ENCODE results near the gene ABAT. TPM values are rescaled to one million over a fixed set of nuclear protein-coding genes. Genes with fewer than 3 reads are reported as not detected.

The ABAT gene
- total and polyA plus RNA-seq, 2 donors (not counting 1 experiment from before 2014, with no cell fraction given), result 6.2 to 14.3 TPM

DNA sequence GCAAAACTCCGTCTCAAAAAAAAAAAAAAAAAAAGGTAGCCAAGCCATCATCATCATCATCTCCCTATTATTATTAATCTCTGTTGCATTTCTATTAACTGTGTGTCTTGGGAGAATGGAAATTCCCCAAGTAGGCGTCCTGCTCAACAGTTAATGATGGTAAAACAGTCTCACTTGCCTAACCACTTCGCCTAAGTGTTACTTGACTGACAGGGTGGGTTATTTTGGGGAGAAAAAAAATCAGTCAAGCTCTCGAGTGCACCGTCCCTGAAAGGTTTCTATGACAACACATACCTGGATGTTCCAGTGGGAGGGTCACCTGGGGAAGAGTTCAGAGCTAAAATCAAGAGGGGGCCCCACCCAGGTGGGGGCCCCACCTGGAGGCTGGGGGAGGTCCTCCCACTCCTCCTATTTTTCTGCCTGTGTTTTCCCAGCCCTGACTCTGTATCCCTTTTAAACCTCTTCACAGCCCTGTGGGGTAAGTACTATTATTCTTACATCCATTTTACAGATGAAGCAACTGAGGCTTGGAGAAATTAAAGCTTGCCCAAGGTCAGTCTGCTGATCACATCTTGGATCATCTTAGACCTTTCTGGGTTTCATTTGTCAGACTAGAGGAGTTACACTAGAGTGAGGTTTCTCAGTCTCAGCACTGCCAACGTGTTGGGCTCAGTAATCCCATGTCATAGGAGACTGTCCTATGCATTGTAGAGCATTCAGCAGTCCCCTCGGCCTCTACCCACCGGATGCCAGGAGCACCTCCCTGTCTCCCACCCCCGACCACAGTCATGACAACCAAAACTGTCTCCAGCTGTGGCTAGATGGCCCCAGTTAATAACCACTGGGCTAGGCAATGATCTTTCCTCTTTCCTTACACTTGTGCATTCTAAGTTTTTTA lies 11.0 kb upstream of the ABAT start:
- Mint-ChIP-seq H3K4me3 (no peak overlapping the region), H3K27ac (no peak overlapping the region), H3K4me1 (no peaks in the 10 kb centered on the region), H3K9me3 (ENCODE audit: insufficient read depth) (no peaks in the 10 kb centered on the region), H3K27me3 (no peaks in the 10 kb centered on the region)
- Histone ChIP-seq H4K20me1 (ENCODE audit: control insufficient read depth, insufficient read depth, low read length, poor library complexity, severe bottlenecking) (no peaks in the 10 kb centered on the region), H3K27me3 (replicated peaks in 1 of 4; ENCODE audit: control extremely low read depth in 1 of 4, control insufficient read depth in 3 of 4, insufficient read depth in 4 of 4, low read length in 3 of 4) (no peaks in the 10 kb centered on the region), H2AFZ (ENCODE audit: insufficient read depth, low read depth, low read length, poor library complexity, severe bottlenecking) (no peak overlapping the region), H3K79me2 (ENCODE audit: control insufficient read depth, insufficient read depth, low read length) (no peaks in the 10 kb centered on the region), H3K9me3 (ENCODE audit: control extremely low read depth in 1 of 3, control insufficient read depth in 2 of 3, insufficient read depth in 1 of 3, low read length in 2 of 3) (no peaks in the 10 kb centered on the region), H3K9ac (ENCODE audit: low read length) (no peak overlapping the region), H3K4me1 (ENCODE audit: control insufficient read depth in 2 of 2, insufficient read depth in 2 of 2, low read length in 2 of 2) (no peaks in the 10 kb centered on the region), H3K4me3 (ENCODE audit: control extremely low read depth in 1 of 5, extremely low read depth in 1 of 5, insufficient read depth in 1 of 5, low read depth in 2 of 5, low read length in 4 of 5) (no peak overlapping the region), H3K4me2 (replicated peaks; ENCODE audit: low read depth, low read length, poor library complexity, severe bottlenecking) (no peak overlapping the region), H3K36me3 (replicated peaks in 1 of 2; ENCODE audit: control extremely low read depth in 1 of 2, control insufficient read depth in 1 of 2, extremely low read depth in 1 of 2, insufficient read depth in 2 of 2, low read length in 1 of 2) (peaks cover 0 to 16% of the 10 kb centered on the region in 2 experiments), H3K27ac (ENCODE audit: low read length in 2 of 2) (no peak overlapping the region)
- DNase-seq, result no peak
- 88% methylated on average over 5 of the region's 9 CpGs for WGBS (ENCODE audit: insufficient coverage)
- ChIA-PET CTCF (interaction anchor here (0.6 to 5.1 kb wide), 6 partner anchors 9 to 217 kb away, joined by 3 to 40 read pairs (median 3); no protein-coding TSS in a partner anchor), POLR2A (no interaction called here)
- no peak for ATAC-seq (ENCODE audit: low read depth)
- intact Hi-C loops (cut with micrococcal nuclease), result no loop called here
- TF ChIP-seq, protein P1, sequence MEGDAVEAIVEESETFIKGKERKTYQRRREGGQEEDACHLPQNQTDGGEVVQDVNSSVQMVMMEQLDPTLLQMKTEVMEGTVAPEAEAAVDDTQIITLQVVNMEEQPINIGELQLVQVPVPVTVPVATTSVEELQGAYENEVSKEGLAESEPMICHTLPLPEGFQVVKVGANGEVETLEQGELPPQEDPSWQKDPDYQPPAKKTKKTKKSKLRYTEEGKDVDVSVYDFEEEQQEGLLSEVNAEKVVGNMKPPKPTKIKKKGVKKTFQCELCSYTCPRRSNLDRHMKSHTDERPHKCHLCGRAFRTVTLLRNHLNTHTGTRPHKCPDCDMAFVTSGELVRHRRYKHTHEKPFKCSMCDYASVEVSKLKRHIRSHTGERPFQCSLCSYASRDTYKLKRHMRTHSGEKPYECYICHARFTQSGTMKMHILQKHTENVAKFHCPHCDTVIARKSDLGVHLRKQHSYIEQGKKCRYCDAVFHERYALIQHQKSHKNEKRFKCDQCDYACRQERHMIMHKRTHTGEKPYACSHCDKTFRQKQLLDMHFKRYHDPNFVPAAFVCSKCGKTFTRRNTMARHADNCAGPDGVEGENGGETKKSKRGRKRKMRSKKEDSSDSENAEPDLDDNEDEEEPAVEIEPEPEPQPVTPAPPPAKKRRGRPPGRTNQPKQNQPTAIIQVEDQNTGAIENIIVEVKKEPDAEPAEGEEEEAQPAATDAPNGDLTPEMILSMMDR (IDR thresholded peaks at IDR 0.05), result no peak
- no peak for TF ChIP-seq EZH2 (IDR thresholded peaks at IDR 0.05; ENCODE audit: borderline replicate concordance, insufficient read depth, low read depth, low read length, poor library complexity, severe bottlenecking)

DNA sequence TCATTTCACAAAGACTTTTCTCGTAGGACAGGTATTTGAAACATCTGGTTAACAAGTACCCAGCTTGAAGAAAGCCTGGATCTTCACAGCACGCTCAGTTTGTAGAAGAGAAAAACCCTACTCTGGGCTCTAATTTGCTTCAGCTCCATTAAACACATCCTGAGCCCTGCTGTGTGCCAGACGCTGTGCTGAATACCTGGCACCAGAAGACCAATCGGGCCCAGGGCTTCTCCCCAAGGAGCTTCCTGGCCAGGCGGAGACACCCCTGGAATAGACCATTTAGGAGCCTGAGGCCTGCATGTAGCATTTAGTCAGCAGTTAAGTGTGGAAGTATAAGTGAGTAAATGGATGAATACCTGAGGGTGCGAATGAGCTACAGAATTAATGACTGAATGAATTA lies 8.9 kb upstream of the ABAT start:
- Mint-ChIP-seq H3K4me1 (no peaks in the 10 kb centered on the region), H3K27me3 (no peaks in the 10 kb centered on the region), H3K9me3 (ENCODE audit: insufficient read depth) (no peaks in the 10 kb centered on the region), H3K4me3 (no peak overlapping the region), H3K27ac (no peak overlapping the region)
- Histone ChIP-seq H3K4me2 (replicated peaks; ENCODE audit: low read depth, low read length, poor library complexity, severe bottlenecking) (no peak overlapping the region), H3K36me3 (replicated peaks in 1 of 2; ENCODE audit: control extremely low read depth in 1 of 2, control insufficient read depth in 1 of 2, extremely low read depth in 1 of 2, insufficient read depth in 2 of 2, low read length in 1 of 2) (peaks cover 0 to 16% of the 10 kb centered on the region in 2 experiments), H3K9me3 (ENCODE audit: control extremely low read depth in 1 of 3, control insufficient read depth in 2 of 3, insufficient read depth in 1 of 3, low read length in 2 of 3) (no peaks in the 10 kb centered on the region), H3K4me1 (ENCODE audit: control insufficient read depth in 2 of 2, insufficient read depth in 2 of 2, low read length in 2 of 2) (no peaks in the 10 kb centered on the region), H3K27ac (ENCODE audit: low read length in 2 of 2) (no peak overlapping the region), H4K20me1 (ENCODE audit: control insufficient read depth, insufficient read depth, low read length, poor library complexity, severe bottlenecking) (no peaks in the 10 kb centered on the region), H3K4me3 (ENCODE audit: control extremely low read depth in 1 of 5, extremely low read depth in 1 of 5, insufficient read depth in 1 of 5, low read depth in 2 of 5, low read length in 4 of 5) (no peak overlapping the region), H3K27me3 (replicated peaks in 1 of 4; ENCODE audit: control extremely low read depth in 1 of 4, control insufficient read depth in 3 of 4, insufficient read depth in 4 of 4, low read length in 3 of 4) (no peaks in the 10 kb centered on the region), H3K9ac (ENCODE audit: low read length) (no peak overlapping the region), H2AFZ (ENCODE audit: insufficient read depth, low read depth, low read length, poor library complexity, severe bottlenecking) (no peak overlapping the region), H3K79me2 (ENCODE audit: control insufficient read depth, insufficient read depth, low read length) (no peaks in the 10 kb centered on the region)
- no peak for ATAC-seq (ENCODE audit: low read depth)
- POLR2A ChIA-PET, result no interaction called here
- CTCF ChIA-PET, result interaction anchor here (1.5 kb wide), 1 partner anchor 226 kb away, joined by 3 read pairs; no protein-coding TSS in a partner anchor
- DNase-seq, result no peak
- WGBS (ENCODE audit: insufficient coverage), result 94% methylated on average over 6 of the region's 6 CpGs
- TF ChIP-seq, protein P1 (IDR thresholded peaks at IDR 0.05), result no peak
- no peak for TF ChIP-seq EZH2 (IDR thresholded peaks at IDR 0.05; ENCODE audit: borderline replicate concordance, insufficient read depth, low read depth, low read length, poor library complexity, severe bottlenecking)
- intact Hi-C loops (cut with micrococcal nuclease), result no loop called here

All from B cell (primary cell).